SK-N-SH (cell line): Measurements from ENCODE around the gene KMT2C. TPM values are rescaled to one million over a fixed set of nuclear protein-coding genes. Genes with fewer than 3 reads are reported as not detected.

Source experiments
- CTCF ChIA-PET: fragments of 300-600, 350-600 bp; formaldehyde crosslinking; extraction: SDS; loops from one replicate; lab custom pipeline; 2021; lab: Yijun Ruan, JAX
- POLR2A ChIA-PET: fragments of 350-600 bp; sonication (Branson Sonifier 250); formaldehyde crosslinking; extraction: SDS; loops from one replicate; lab custom pipeline; 2020; ENCODE audit warnings: antibody characterized with exemption, inconsistent platforms; lab: Yijun Ruan, JAX
- DNase-seq: peaks from one replicate; pipeline ENCODE4 v3.0.0; 2012
- H2AFZ ChIP-seq: fragments of 200-600 bp; sonication (generic); 2 replicates; pipeline ENCODE4 v1.8.1; 2016; ENCODE audit warnings: antibody characterized with exemption, mild to moderate bottlenecking, low read depth
- H3F3A ChIP-seq: fragments of 200-600 bp; sonication (generic); replicated peaks from 2 replicates; pipeline ENCODE3; 2016; ENCODE audit warnings: antibody characterized with exemption, mild to moderate bottlenecking; ENCODE audit not compliant: insufficient read depth
- H3K27ac ChIP-seq, 2 experiments: fragments of 200-500 bp in 1 of 2; fragments of 200-600 bp in 1 of 2; sonication (Bioruptor generic) in 1 of 2; sonication (generic), shearing (Covaris generic) in 1 of 2; 2 replicates each; pipeline versions ENCODE4 v1.5.1 to v1.6.1; 2014 to 2016; ENCODE audit warnings: low read depth in 2 of 2, inconsistent platforms in 1 of 2, low read length in 1 of 2, mild to moderate bottlenecking in 1 of 2, mixed read lengths in 1 of 2
- H3K27me3 ChIP-seq: fragments of 200-600 bp; sonication (generic), shearing (Covaris generic); 2 replicates; pipeline ENCODE4 v1.6.1; 2016; ENCODE audit warnings: mixed run types; ENCODE audit not compliant: insufficient read depth
- H3K36me3 ChIP-seq, 2 experiments: fragments of 200-500 bp in 1 of 2; fragments of 200-600 bp in 1 of 2; sonication (Bioruptor generic) in 1 of 2; sonication (generic) in 1 of 2; replicated peaks in 1 of 2; 2 replicates each; pipeline versions ENCODE3 to v1.5.1; 2014 to 2016; ENCODE audit warnings: low read length in 1 of 2, mild to moderate bottlenecking in 1 of 2; ENCODE audit not compliant: insufficient read depth in 2 of 2, control insufficient read depth in 1 of 2
- H3K4me1 ChIP-seq, 2 experiments: fragments of 200-500 bp in 1 of 2; fragments of 200-600 bp in 1 of 2; sonication (Bioruptor generic) in 1 of 2; sonication (generic), shearing (Covaris generic) in 1 of 2; 2 replicates each; pipeline versions ENCODE4 v1.5.1 to v1.6.1; 2014 to 2016; ENCODE audit warnings: low read depth in 1 of 2, low read length in 1 of 2, mixed run types in 1 of 2; ENCODE audit not compliant: insufficient read depth in 2 of 2, control insufficient read depth in 1 of 2
- H3K4me2 ChIP-seq: fragments of 200-600 bp; sonication (generic), shearing (Covaris generic); 2 replicates; pipeline ENCODE4 v1.6.1; 2017; ENCODE audit warnings: mixed run types
- H3K4me3 ChIP-seq, 2 experiments: fragments of 200-500 bp in 1 of 2; fragments of 200-600 bp in 1 of 2; sonication (Bioruptor generic) in 1 of 2; sonication (generic), shearing (Covaris generic) in 1 of 2; 2 replicates each; pipeline versions ENCODE4 v1.5.1 to v1.8.1; 2014 to 2016; ENCODE audit warnings: low read depth in 2 of 2, inconsistent platforms in 1 of 2, low read length in 1 of 2, mild to moderate bottlenecking in 1 of 2, mixed read lengths in 1 of 2, moderate library complexity in 1 of 2
- H3K79me2 ChIP-seq: fragments of 200-600 bp; sonication (generic); 2 replicates; pipeline ENCODE4 v1.8.1; 2017; ENCODE audit warnings: mild to moderate bottlenecking; ENCODE audit not compliant: insufficient read depth
- H3K9ac ChIP-seq: fragments of 200-600 bp; sonication (generic); 2 replicates; pipeline ENCODE4 v1.6.1; 2017; ENCODE audit warnings: mixed run types
- H3K9me2 ChIP-seq: fragments of 200-600 bp; sonication (generic); 2 replicates; pipeline ENCODE4 v1.6.1; 2017; ENCODE audit warnings: mixed run types
- H3K9me3 ChIP-seq: fragments of 200-600 bp; sonication (generic); 2 replicates; pipeline ENCODE4 v1.6.1; 2017; ENCODE audit warnings: mixed run types, mild to moderate bottlenecking, moderate library complexity
- H4K20me1 ChIP-seq: fragments of 200-600 bp; sonication (generic); 2 replicates; pipeline ENCODE4 v1.6.1; 2017; ENCODE audit warnings: mild to moderate bottlenecking, mixed run types; ENCODE audit not compliant: insufficient read depth
- CHD2 ChIP-seq: fragments of 150-350 bp; IDR thresholded peaks from 2 replicates; pipeline ENCODE4 v1.6.1; 2018; ENCODE audit warnings: low read length; ENCODE audit not compliant: partially characterized antibody
- ELF1 ChIP-seq: IDR thresholded peaks from 2 replicates; pipeline ENCODE4 v1.4.0; 2012
- EZH2phosphoT487 ChIP-seq: fragments of 200-600 bp; sonication (generic); IDR thresholded peaks from 2 replicates; pipeline ENCODE4 v1.6.1; 2017; ENCODE audit warnings: low read depth, mixed run types, mild to moderate bottlenecking, antibody characterized with exemption, moderate library complexity, borderline replicate concordance
- FOXM1 ChIP-seq: IDR thresholded peaks from 2 replicates; pipeline ENCODE4 v1.4.0; 2012; ENCODE audit warnings: low read depth, mild to moderate bottlenecking
- GABPA ChIP-seq: IDR thresholded peaks from 2 replicates; pipeline ENCODE4 v1.4.0; 2012; ENCODE audit warnings: low read depth, mild to moderate bottlenecking
- GATA2 ChIP-seq: sonication (generic); formaldehyde crosslinking; IDR thresholded peaks from 2 replicates; pipeline ENCODE4 v1.5.0; 2020; ENCODE audit warnings: mild to moderate bottlenecking, missing genetic modification reagents
- MEF2A ChIP-seq: IDR thresholded peaks from 2 replicates; pipeline ENCODE4 v1.4.0; 2012; ENCODE audit warnings: low read depth, borderline replicate concordance
- NFIC ChIP-seq: IDR thresholded peaks from 2 replicates; pipeline ENCODE4 v1.4.0; 2012; ENCODE audit warnings: borderline replicate concordance
- NRF1 ChIP-seq: IDR thresholded peaks from 2 replicates; pipeline ENCODE4 v1.6.1; 2012; ENCODE audit warnings: low read depth, mild to moderate bottlenecking, low read length
- POLR2AphosphoS5 ChIP-seq: IDR thresholded peaks from 2 replicates; pipeline ENCODE4 v1.6.1; 2012; ENCODE audit warnings: low read depth, low read length
- RCOR1 ChIP-seq: fragments of 150-350 bp; IDR thresholded peaks from 2 replicates; pipeline ENCODE4 v1.6.1; 2017; ENCODE audit warnings: antibody characterized with exemption, low read length
- RFX5 ChIP-seq: IDR thresholded peaks from 2 replicates; pipeline ENCODE4 v1.6.1; 2012; ENCODE audit warnings: mild to moderate bottlenecking, improper control_type of control experiment, low read length
- RXRA ChIP-seq: IDR thresholded peaks from 2 replicates; pipeline ENCODE4 v1.4.0; 2012; ENCODE audit warnings: low read depth, mild to moderate bottlenecking, borderline replicate concordance
- SMC3 ChIP-seq: IDR thresholded peaks from 2 replicates; pipeline ENCODE4 v1.6.1; 2012; ENCODE audit warnings: low read depth, low read length, improper control_type of control experiment
- WGBS: methylation state at CpG from one replicate; pipeline ENCODE4 v1.1.6; 2017; ENCODE audit warnings: low lambda C conversion rate; 5-methylcytosine and 5-hydroxymethylcytosine counted together
- polyA plus RNA-seq, 3 experiments: library from polyadenylated mRNA; depleted of rRNA; stranded (reverse); fragments of >200 nt; gene quantifications; 2 replicates each; pipeline ENCODE4 v1.2.3, GENCODE V29; 2012
- TF ChIP-seq, protein P1 (sequence below): fragments of 150-350 bp; IDR thresholded peaks from 2 replicates; pipeline ENCODE4 v1.6.1; 2016; ENCODE audit warnings: mild to moderate bottlenecking, low read depth, low read length
- TF ChIP-seq, protein P2 (sequence below): IDR thresholded peaks from 2 replicates; pipeline ENCODE4; 2012
- TF ChIP-seq, protein P3 (sequence below): IDR thresholded peaks from 2 replicates; pipeline ENCODE4 v1.4.0; 2012; ENCODE audit warnings: low read depth, borderline replicate concordance
- TF ChIP-seq, protein P4 (sequence below): fragments of 200-600 bp; sonication (generic); IDR thresholded peaks from 2 replicates; pipeline ENCODE4 v1.6.1; 2017; ENCODE audit warnings: antibody characterized with exemption, mild to moderate bottlenecking, moderate library complexity
- TF ChIP-seq, protein P5 (sequence below): IDR thresholded peaks from 2 replicates; pipeline ENCODE4 v1.4.0; 2012; ENCODE audit warnings: low read depth, borderline replicate concordance

The KMT2C gene
- polyA plus RNA-seq, 1 of the 3 experiments (the other 2 are of a cell fraction): 8.0 TPM

DNA sequence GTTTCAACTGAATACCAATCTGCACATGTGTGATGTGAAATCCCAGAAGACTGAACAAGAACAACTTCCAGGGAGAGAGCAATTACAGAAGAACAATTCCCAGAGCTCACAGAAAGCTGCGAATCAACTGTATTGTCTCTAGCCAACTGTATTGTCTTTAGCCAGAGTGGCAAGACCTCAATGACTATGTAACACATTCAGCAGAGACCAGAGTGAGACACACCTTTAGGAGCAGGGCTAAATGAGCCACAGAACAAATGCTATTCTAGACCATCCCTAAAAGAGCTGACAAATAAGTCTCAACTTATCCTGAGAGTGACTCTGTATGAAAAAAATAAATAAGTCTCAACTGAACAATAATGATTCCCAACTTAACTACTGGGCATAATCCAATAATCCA, 72.0 kb downstream of the KMT2C start:
- CTCF ChIA-PET: interaction anchor here (1.1 kb wide), 1 partner anchor 11 kb away, joined by 5 read pairs; no protein-coding TSS in a partner anchor

More for the DNA sequence above, 72.0 kb downstream of the KMT2C start:
- H3K4me2 ChIP-seq: no peak overlapping the region
- H3K4me3 ChIP-seq: no peak overlapping the region
- DNase-seq: no peak
- POLR2A ChIA-PET: no interaction called here
- 94% methylated on average over 1 of the region's 1 CpG for WGBS
- TF ChIP-seq, protein P1, sequence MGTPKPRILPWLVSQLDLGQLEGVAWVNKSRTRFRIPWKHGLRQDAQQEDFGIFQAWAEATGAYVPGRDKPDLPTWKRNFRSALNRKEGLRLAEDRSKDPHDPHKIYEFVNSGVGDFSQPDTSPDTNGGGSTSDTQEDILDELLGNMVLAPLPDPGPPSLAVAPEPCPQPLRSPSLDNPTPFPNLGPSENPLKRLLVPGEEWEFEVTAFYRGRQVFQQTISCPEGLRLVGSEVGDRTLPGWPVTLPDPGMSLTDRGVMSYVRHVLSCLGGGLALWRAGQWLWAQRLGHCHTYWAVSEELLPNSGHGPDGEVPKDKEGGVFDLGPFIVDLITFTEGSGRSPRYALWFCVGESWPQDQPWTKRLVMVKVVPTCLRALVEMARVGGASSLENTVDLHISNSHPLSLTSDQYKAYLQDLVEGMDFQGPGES: no peak
- TF ChIP-seq CHD2 (no peak), NRF1 (no peak), POLR2AphosphoS5 (no peak), MEF2A (no peak), GATA2 (CRISPR knock-in tag) (no peak), RXRA (no peak), GABPA (no peak), ELF1 (no peak), FOXM1 (no peak), RCOR1 (no peak), NFIC (no peak), RFX5 (no peak), EZH2phosphoT487 (no peak), SMC3 (no peak)
- TF ChIP-seq, protein P2, sequence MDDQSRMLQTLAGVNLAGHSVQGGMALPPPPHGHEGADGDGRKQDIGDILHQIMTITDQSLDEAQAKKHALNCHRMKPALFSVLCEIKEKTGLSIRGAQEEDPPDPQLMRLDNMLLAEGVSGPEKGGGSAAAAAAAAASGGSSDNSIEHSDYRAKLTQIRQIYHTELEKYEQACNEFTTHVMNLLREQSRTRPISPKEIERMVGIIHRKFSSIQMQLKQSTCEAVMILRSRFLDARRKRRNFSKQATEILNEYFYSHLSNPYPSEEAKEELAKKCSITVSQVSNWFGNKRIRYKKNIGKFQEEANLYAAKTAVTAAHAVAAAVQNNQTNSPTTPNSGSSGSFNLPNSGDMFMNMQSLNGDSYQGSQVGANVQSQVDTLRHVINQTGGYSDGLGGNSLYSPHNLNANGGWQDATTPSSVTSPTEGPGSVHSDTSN: no peak
- TF ChIP-seq, protein P3, sequence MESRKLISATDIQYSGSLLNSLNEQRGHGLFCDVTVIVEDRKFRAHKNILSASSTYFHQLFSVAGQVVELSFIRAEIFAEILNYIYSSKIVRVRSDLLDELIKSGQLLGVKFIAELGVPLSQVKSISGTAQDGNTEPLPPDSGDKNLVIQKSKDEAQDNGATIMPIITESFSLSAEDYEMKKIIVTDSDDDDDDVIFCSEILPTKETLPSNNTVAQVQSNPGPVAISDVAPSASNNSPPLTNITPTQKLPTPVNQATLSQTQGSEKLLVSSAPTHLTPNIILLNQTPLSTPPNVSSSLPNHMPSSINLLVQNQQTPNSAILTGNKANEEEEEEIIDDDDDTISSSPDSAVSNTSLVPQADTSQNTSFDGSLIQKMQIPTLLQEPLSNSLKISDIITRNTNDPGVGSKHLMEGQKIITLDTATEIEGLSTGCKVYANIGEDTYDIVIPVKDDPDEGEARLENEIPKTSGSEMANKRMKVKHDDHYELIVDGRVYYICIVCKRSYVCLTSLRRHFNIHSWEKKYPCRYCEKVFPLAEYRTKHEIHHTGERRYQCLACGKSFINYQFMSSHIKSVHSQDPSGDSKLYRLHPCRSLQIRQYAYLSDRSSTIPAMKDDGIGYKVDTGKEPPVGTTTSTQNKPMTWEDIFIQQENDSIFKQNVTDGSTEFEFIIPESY: no peak
- TF ChIP-seq, protein P4, sequence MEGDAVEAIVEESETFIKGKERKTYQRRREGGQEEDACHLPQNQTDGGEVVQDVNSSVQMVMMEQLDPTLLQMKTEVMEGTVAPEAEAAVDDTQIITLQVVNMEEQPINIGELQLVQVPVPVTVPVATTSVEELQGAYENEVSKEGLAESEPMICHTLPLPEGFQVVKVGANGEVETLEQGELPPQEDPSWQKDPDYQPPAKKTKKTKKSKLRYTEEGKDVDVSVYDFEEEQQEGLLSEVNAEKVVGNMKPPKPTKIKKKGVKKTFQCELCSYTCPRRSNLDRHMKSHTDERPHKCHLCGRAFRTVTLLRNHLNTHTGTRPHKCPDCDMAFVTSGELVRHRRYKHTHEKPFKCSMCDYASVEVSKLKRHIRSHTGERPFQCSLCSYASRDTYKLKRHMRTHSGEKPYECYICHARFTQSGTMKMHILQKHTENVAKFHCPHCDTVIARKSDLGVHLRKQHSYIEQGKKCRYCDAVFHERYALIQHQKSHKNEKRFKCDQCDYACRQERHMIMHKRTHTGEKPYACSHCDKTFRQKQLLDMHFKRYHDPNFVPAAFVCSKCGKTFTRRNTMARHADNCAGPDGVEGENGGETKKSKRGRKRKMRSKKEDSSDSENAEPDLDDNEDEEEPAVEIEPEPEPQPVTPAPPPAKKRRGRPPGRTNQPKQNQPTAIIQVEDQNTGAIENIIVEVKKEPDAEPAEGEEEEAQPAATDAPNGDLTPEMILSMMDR: no peak
- TF ChIP-seq, protein P5, sequence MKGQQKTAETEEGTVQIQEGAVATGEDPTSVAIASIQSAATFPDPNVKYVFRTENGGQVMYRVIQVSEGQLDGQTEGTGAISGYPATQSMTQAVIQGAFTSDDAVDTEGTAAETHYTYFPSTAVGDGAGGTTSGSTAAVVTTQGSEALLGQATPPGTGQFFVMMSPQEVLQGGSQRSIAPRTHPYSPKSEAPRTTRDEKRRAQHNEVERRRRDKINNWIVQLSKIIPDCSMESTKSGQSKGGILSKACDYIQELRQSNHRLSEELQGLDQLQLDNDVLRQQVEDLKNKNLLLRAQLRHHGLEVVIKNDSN: no peak
- H3K9me2 ChIP-seq: no peaks in the 10 kb centered on the region
- no peaks in the 10 kb centered on the region for H3K36me3 ChIP-seq
- peaks cover 9 to 12% of the 10 kb centered on the region in 2 experiments; a peak in 2 of 4 replicates for H3K4me1 ChIP-seq
- H3K27ac ChIP-seq: no peak overlapping the region
- H3K9ac ChIP-seq: no peak overlapping the region
- H3K27me3 ChIP-seq: no peaks in the 10 kb centered on the region
- H2AFZ ChIP-seq: no peak overlapping the region
- H4K20me1 ChIP-seq: peaks cover 96% of the 10 kb centered on the region
- peaks cover 100% of the 10 kb centered on the region for H3K79me2 ChIP-seq
- no peaks in the 10 kb centered on the region for H3F3A ChIP-seq
- H3K9me3 ChIP-seq: no peaks in the 10 kb centered on the region
